GM21360 (cell line): ENCODE data around the gene CLIC3.

Experiments
- ATAC-seq: cut with Tn5 transposase; IDR thresholded peaks from one replicate; pipeline ENCODE4 v1.9.1; 2021; ENCODE audit warnings: mild to moderate bottlenecking, moderate library complexity; ENCODE audit not compliant: unreplicated experiment

Gene CLIC3

GRCh38 chr9:136953771-136954269 lies 42.5 kb downstream of the CLIC3 start:
- no peak for ATAC-seq

DNA sequence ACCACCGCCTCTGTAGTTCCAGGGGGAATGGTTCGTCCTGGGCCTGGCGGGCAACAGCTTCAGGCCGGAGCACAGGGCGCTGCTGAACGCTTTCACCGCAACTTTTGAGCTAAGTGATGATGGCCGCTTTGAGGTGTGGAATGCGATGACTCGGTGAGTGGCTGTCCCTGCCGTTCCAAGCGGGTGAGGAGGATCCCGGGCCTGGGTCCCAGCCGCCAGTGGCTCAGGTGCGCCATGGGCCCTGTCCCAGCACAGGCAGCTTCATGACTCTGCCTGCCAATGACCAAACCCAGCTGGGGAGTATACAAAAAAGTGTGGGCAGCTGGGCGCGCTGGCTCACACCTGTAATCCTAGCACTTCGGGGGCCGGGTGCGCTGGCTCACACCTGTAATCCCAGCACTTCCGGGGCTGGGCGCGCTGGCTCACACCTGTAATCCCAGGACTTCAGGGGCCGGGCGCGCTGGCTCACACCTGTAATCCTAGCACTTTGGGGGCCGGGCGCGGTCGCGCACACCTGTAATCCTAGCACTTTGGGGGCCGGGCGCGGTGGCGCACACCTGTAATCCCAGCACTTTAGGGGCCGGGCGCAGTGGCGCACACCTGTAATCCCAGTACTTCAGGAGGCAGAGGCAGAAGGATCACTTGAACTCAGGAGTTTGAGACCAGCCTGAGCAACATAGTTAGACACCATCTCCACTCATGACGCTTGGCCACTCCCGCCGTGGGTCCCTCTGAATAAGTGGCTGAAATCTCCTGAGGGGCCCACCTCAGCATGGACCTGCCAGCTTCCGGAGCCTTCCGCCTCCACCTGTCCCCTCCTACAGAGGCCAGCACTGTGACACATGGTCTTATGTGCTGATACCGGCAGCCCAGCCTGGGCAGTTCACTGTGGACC lies 43.2 kb downstream of the CLIC3 start:
- ATAC-seq = no peak

- no peak for ATAC-seq
Measured at GRCh38 chr9:136952321-136952850, 44.0 kb downstream of the CLIC3 start.

GRCh38 chr9:136951541-136952320 lies 44.6 kb downstream of the CLIC3 start, which contains the start of gene LCN12:
LCN12 (plus strand) TSS chr9:136952273; CDS start chr9:136952328, 55 bp downstream.
- no peak for ATAC-seq

DNA sequence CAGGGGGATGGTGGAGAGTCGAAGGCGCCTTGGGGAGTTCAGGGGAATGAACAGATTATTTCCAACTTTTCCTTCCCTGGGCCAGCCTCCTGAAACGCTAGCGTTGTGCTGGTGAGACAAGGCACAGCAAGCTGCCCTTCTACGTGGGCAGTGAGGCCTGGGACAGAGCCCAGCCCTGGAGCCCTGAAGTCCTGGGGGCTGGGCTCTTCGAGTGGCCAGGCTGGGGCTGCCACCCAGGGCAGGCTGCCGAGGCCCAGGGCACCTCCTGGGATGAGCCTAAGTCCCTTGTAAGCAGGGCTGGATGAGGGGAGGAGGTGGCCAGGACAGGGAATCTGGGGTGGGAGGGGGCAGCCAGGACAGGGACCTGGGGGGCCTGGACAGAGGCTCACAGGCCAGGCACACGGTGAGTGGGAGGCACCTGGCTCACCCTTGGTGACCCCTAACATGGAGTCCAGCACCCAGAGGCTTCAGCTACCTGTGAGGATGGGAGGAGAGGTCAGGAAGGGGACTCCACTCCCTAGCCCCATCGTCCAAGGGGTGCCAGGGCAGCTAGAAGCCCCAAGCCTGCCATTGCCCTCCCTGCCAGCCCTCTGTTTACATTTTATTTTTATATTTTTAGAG lies 45.6 kb downstream of the CLIC3 start:
- ATAC-seq = no peak

DNA sequence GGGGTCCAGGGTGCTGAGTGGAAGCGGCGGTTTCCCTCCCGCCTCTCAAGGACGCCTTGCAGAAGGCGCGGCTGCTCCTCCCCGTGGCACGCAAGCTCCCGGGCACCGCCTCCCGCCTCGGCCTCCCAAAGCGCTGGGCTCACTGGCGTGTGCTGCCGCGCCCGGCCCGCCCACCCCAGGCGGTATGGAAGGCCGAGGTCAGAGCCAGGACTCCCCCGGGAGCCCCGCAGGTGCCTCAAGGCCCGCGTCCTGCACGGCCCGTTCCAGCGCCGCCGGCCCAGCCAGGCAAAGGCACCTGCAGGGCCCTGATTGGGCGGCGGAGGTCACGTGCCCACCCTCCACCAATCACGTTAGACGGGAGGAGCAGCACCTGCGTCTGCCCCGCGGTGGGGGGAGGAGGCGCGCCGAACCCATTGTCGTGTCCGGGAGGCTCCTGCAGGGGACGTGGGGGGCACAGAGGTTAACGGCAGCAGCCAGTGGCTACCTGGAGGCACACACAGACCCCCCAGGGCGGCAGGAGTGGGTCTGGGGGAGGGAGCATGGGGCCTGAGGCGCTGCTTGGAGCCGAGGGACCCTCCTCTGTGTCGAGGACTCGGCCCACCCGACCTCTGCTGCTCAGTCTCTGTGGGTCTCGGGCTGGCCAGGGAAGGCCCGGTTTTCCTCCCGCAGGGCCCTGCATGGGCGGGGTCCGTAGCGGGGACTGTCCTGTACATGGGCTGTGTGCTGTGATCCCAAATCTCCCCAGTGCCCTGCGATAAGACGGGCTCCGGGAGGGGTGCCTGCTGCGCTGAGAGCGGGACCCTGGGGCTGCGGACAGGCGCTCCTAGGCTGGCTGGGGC lies 46.3 kb downstream of the CLIC3 start:
- peak; percentile 73 for ATAC-seq

GRCh38 chr9:136949239-136949816 lies 47.0 kb downstream of the CLIC3 start:
- ATAC-seq = no peak

- no peak for ATAC-seq
Measured at GRCh38 chr9:136947955-136948510, 48.3 kb downstream of the CLIC3 start.

DNA sequence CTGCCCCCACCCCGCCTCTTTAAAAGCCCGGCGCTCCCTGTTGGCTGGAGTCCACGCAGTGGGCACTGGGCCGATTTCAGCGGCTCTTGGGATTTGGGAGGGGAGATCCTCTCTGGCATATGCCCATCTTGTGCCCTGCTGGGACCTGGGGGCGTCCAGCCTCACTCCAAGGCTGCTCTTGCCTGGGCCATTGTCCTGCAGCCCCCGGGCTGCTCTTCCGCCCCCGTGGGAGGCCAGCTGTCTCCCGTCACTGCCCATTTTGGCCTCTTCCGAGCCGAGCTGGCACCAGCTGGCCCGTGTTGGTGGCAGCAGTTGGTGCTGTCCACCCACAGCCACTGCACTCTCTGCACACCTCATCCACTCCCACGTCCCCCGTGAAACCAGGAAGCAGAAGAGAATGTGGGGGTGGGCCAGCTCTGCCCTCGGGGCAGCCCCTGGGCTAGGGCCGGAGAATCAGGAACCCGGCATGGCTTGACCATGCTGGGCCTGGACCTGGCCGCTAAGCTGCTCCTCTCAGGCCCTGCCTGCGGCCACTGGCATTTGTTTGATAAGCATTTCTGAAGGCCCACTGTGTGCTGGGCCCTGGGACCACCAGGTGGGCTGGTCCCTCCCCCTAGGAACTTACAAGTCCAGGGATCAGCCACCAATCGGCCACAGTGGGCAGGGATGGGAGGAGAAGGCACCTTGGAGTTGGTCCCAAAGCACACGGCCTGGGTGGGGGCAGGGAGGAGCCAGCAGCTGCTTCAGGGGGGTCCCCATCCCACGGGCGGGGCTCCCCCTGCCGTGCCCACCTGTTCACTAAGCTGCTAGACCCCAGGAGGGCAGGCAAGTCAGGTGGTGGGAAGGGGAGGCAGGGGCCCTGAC lies 49.1 kb downstream of the CLIC3 start:
- ATAC-seq = no peak

DNA sequence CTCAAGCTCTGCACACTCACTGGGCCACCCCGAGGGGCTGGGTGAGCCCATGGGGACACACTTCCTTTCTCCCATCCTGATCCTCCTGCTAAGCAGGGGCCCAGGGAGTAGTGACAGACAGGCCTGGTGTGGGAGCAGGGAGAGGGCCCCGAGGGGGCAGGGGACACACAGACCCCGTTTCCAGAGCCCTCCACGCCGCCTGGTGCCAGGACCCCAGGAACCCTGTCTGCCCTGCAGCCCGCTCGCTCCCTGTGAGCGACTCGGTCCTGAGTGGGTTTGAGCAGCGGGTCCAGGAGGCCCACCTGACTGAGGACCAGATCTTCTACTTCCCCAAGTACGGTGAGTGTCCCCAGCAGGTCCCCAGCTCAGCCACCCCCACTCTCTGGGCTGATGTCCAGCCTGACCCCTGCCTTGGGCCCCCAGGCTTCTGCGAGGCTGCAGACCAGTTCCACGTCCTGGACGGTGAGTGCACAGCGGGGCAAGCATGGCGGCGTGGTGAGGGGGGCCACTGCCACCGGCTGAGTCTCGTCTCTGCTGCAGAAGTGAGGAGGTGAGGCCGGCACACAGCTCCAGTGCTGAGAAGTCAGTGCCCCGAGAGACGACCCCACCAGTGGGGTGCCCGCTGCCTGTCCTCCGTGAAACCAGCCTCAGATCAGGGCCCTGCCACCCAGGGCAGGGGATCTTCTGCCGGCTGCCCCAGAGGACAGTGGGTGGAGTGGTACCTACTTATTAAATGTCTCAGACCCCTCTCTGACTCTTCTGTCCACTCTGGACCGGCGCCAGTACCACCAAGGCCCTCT lies 49.9 kb downstream of the CLIC3 start:
- no peak for ATAC-seq

DNA sequence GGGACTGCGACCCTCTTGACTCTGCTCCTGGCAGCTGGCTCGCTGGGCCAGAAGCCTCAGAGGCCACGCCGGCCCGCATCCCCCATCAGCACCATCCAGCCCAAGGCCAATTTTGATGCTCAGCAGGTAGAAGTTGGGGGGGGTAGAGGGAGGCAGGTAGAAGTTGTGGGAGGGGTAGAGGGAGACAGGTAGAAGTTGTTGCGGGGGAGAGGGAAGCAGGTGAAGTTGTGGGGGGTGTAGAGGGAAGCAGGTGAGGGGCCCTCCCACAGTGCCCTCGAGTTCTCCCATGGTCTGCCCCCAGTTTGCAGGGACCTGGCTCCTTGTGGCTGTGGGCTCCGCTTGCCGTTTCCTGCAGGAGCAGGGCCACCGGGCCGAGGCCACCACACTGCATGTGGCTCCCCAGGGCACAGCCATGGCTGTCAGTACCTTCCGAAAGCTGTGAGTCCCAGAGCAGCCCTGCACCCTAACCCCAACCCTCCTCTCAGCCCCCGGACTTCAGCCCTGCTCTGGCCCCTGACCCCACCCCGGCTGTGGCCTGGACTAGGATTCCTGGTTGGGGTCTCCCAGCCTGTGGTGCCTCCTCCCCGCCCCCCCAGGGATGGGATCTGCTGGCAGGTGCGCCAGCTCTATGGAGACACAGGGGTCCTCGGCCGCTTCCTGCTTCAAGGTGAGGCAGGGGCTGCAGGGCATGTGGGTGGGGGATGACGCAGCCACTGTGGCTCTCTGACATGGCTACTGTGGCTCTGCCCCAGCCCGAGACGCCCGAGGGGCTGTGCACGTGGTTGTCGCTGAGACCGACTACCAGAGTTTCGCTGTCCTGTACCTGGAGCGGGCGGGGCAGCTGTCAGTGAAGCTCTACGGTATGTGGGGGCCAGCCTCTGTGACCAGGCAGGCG lies 50.8 kb downstream of the CLIC3 start:
- no peak for ATAC-seq
